HG02852 (cell line): Measurements from ENCODE around the gene CLDN24.

Experiments used
- ATAC-seq: cut with Tn5 transposase; IDR thresholded peaks from one replicate; pipeline ENCODE4 v1.9.1; 2021; ENCODE audit warnings: mild to moderate bottlenecking, moderate library complexity; ENCODE audit not compliant: unreplicated experiment

CLDN24 gene

DNA sequence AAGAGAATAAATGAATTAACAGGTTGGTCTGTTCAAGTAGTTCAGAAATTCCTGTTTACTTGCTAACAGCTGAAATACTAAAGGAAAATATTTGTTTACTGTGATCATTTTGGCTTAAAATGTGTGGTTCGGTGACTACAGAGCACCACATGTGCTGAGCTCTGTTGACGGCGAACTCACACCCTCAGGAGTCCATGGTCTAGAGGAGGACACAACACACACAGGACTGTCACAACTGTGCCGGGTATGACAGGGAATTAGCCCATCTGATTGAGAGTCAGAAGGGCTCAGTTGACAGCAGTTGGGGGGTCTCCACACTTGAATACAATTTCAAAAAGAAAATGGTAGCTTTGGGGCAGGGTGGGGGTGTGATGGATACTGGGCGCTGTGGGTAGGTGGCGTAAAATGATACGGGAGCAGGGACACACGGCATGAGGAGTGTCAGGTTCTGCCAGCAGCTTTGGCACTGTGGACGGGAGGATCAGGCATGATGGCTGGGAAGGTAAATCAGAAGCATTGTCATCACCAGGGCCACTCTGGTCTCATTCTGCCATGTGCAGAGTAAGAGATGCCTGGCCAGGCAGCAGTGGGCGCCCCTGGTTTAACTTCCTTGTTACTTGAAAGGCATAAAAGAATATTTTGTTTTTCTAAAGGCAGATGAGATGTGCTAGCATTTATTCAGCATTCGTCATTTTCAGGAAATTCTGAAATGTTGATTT, 35.5 kb downstream of the CLDN24 start:
- no peak for ATAC-seq

DNA sequence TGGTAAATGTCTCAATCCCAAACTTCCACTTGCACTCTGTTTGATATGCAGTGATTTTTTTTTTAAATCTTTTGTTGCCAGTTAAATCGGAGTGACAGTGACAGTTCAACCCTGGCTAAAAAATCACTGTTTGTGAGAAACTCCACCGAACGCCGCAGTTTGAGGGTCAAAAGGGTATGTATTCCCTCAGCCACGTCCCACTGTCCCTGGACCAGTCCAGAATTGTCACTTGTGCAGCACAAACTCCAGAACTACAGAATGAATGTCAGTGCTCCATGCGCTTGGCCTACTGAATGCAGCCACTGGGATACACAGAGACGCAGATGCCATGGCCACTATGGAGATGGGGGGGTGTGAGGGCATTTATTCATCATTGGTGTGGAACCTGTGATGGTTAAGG, 36.3 kb downstream of the CLDN24 start:
- no peak for ATAC-seq

DNA sequence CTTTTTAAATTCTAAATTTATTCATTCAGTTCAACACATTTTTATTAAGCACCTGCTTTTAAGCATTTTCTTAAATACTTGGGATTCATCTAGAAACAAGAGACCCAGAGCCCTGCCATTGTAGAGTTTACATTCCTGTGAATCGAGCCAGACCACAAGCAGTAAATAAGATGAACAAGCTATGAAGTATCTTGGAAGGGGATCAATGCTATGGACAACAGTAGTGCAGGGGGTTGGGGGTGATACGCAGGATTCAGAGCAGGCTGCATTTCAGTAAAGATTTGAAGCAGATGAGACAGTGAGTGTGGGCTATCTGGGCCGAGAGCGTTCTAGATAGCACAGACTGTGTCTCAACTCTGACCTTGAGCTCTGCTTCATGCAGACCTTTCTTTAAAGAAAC, 37.3 kb downstream of the CLDN24 start:
- ATAC-seq, result no peak

DNA sequence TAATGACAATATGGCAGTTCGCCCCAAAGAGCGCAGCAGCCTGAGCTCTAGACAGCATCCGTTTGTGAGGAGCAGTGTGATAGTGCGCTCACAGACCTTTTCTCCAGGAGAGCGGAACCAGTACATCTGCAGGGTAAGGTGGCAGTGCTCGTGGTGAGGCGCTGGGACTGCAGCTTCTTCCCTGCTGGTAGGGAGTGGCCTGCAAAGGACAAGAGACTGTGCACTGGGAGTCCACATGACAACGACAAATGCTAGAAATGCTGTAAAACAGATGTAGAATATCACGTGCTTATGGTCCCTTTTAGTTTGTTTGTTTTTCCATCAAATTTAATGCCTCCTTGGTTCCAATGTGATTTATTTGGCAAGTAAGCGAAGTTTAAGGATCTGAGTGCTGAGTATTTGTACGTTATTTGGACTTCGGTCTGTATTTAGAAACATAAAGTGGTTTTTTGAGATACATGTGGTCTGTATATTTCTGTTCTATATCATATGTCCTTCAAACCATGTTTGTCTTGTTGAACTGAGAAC, 37.9 kb downstream of the CLDN24 start:
- ATAC-seq, result no peak

DNA sequence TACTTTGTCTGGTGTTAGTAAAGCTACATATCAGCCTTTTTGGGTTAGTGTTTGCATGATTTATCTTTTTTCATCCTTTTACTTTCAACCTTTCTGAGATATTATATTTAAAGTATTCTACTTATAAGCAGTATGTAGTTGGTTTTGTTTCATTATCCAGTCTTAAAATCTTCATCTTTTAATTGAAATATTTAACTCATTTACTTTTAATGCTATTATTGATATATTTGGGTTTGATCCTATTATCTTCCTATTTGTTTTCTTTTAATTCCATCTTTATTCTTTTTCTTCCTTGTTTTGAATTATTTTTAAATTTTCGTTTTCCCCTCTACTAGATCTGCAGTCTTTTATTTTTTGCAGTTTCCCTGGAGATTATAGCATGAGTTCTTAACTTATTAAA, 46.1 kb downstream of the CLDN24 start:
- ATAC-seq, result no peak

DNA sequence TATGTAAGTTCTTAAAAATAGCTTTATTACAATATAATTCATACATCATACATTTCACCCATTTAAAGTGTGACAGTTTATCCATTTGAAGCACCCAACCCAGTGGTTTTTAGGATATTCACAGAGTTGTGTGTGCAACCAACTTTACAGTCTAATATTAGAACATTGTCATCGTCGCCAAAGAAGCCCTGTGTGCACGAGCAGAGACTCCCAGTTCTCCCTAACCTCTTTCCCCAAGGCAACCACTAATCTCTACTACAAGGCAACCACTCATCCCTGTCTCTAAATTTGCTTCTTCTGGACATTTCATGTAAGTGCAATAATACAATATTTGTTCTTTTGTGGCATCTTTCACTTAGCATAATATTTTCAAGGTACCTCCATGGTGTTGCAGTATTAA, 49.8 kb downstream of the CLDN24 start:
- ATAC-seq, result no peak
